Measurements from ENCODE around the gene SH3BP5L.
A peak's percentile ranks its signal among the peaks of the same experiment; 100 is the strongest.

The SH3BP5L gene

GRCh38 chr1:248825909-248826760 is at the start of gene SH3BP5L:
SH3BP5L (minus strand) TSS chr1:248825915; CDS start chr1:248824935, 980 bp downstream.
- peak; percentile 93 for DNase-seq

- DNase-seq, result peak; percentile 94
Measured at GRCh38 chr1:248873993-248874533, 48.3 kb upstream of the SH3BP5L start.

- peak; percentile 94 for DNase-seq
Measured at GRCh38 chr1:248873409-248873992, 47.8 kb upstream of the SH3BP5L start.

- peak; percentile 46 for DNase-seq
Measured at GRCh38 chr1:248872752-248873408, 47.2 kb upstream of the SH3BP5L start.

- no peak for DNase-seq
Measured at GRCh38 chr1:248871837-248872401, 46.2 kb upstream of the SH3BP5L start.

GRCh38 chr1:248862998-248863881 is 37.5 kb upstream of the SH3BP5L start:
- DNase-seq, result peak; percentile 70

GRCh38 chr1:248862695-248862997 is 36.9 kb upstream of the SH3BP5L start:
- DNase-seq, result no peak

- no peak for DNase-seq
Measured at GRCh38 chr1:248861616-248862015, 35.9 kb upstream of the SH3BP5L start.

- no peak for DNase-seq
Measured at GRCh38 chr1:248860007-248860406, 34.3 kb upstream of the SH3BP5L start.

GRCh38 chr1:248858891-248859889 is 33.5 kb upstream of the SH3BP5L start, which contains the start of gene ZNF692:
ZNF692 (minus strand) TSS chr1:248859085; CDS start chr1:248858309, 776 bp downstream.
- peak; percentile 95 for DNase-seq

GRCh38 chr1:248858096-248858890 is 32.6 kb upstream of the SH3BP5L start:
- DNase-seq, result peak; percentile 54

- DNase-seq, result no peak
Measured at GRCh38 chr1:248857749-248858095, 32.0 kb upstream of the SH3BP5L start.

GRCh38 chr1:248857201-248857600 is 31.5 kb upstream of the SH3BP5L start:
- DNase-seq, result no peak

GRCh38 chr1:248856176-248856575 is 30.5 kb upstream of the SH3BP5L start:
- no peak for DNase-seq

- DNase-seq, result no peak
Measured at GRCh38 chr1:248855580-248855979, 29.9 kb upstream of the SH3BP5L start.

GRCh38 chr1:248853663-248854375 is 28.1 kb upstream of the SH3BP5L start:
- no peak for DNase-seq

- peak; percentile 7 for DNase-seq
Measured at GRCh38 chr1:248852481-248853405, 27.0 kb upstream of the SH3BP5L start.

GRCh38 chr1:248851390-248851789 is 25.7 kb upstream of the SH3BP5L start:
- no peak for DNase-seq

All from NCI-H446 treated with DMSO at 0.1 percent for 48 hours (cell line).